H9 (cell line): ENCODE results near the gene CDAN1. TPM values are rescaled to one million over a fixed set of nuclear protein-coding genes. Genes with fewer than 3 reads are reported as not detected.

ENCODE experiments used
- DNase-seq: peaks from one replicate; pipeline ENCODE4 v3.0.0-alpha.2; 2017
- H2AFZ ChIP-seq: one replicate; pipeline ENCODE4 v1.6.1; 2013; ENCODE audit warnings: mild to moderate bottlenecking, low read length, control low read depth, moderate library complexity
- H2AK5ac ChIP-seq: 2 replicates; pipeline ENCODE4 v1.6.1; 2013; ENCODE audit warnings: low read length, control low read depth, mixed read lengths; ENCODE audit not compliant: insufficient read length
- H2BK120ac ChIP-seq: one replicate; pipeline ENCODE4 v1.6.1; 2013; ENCODE audit warnings: low read depth, mild to moderate bottlenecking, low read length, control low read depth, inconsistent platforms; ENCODE audit not compliant: poor library complexity, severe bottlenecking
- H2BK12ac ChIP-seq: 2 replicates; pipeline ENCODE4 v1.6.1; 2013; ENCODE audit warnings: low read length, control low read depth, mixed read lengths, low read depth; ENCODE audit not compliant: insufficient read length
- H2BK15ac ChIP-seq: 2 replicates; pipeline ENCODE4 v1.6.1; 2013; ENCODE audit warnings: low read depth, low read length, control low read depth
- H2BK20ac ChIP-seq: one replicate; pipeline ENCODE4 v1.6.1; 2013; ENCODE audit warnings: low read depth, mild to moderate bottlenecking, low read length, control low read depth, inconsistent platforms; ENCODE audit not compliant: poor library complexity, severe bottlenecking
- H2BK5ac ChIP-seq: 2 replicates; pipeline ENCODE4 v1.6.1; 2013; ENCODE audit warnings: low read length, control low read depth, mixed read lengths; ENCODE audit not compliant: insufficient read length
- H3K14ac ChIP-seq: 2 replicates; pipeline ENCODE4 v1.6.1; 2013; ENCODE audit warnings: low read length, control low read depth; ENCODE audit not compliant: insufficient read depth
- H3K18ac ChIP-seq: 2 replicates; pipeline ENCODE4 v1.6.1; 2013; ENCODE audit warnings: low read depth, mild to moderate bottlenecking, mixed read lengths, low read length, control low read depth; ENCODE audit not compliant: insufficient read length
- H3K23ac ChIP-seq: 2 replicates; pipeline ENCODE4 v1.6.1; 2013; ENCODE audit warnings: low read length, control low read depth, mixed read lengths, low read depth; ENCODE audit not compliant: insufficient read length
- H3K23me2 ChIP-seq: 2 replicates; pipeline ENCODE4 v1.6.1; 2013; ENCODE audit warnings: low read depth, mild to moderate bottlenecking, mixed read lengths, low read length, control low read depth; ENCODE audit not compliant: insufficient read length, poor library complexity, severe bottlenecking
- H3K27ac ChIP-seq: 2 replicates; pipeline ENCODE4 v1.5.1; 2013; ENCODE audit warnings: low read length, control low read depth, mixed read lengths, low read depth; ENCODE audit not compliant: insufficient read length
- H3K27me3 ChIP-seq: 2 replicates; pipeline ENCODE4 v1.6.1; 2013; ENCODE audit warnings: low read length, control low read depth, inconsistent platforms; ENCODE audit not compliant: insufficient read depth
- H3K4ac ChIP-seq: 2 replicates; pipeline ENCODE4 v1.6.1; 2013; ENCODE audit warnings: low read depth, mild to moderate bottlenecking, control low read depth, inconsistent platforms, low read length, moderate library complexity
- H3K4me1 ChIP-seq: 2 replicates; pipeline ENCODE4 v1.6.1; 2013; ENCODE audit warnings: low read length, control low read depth, inconsistent platforms; ENCODE audit not compliant: insufficient read depth
- H3K4me2 ChIP-seq: 2 replicates; pipeline ENCODE4 v1.6.1; 2013; ENCODE audit warnings: low read length, control low read depth, mixed read lengths; ENCODE audit not compliant: insufficient read length, insufficient read depth
- H3K56ac ChIP-seq: 2 replicates; pipeline ENCODE4 v1.6.1; 2013; ENCODE audit warnings: low read depth, mild to moderate bottlenecking, mixed read lengths, low read length, control low read depth; ENCODE audit not compliant: insufficient read length
- H3K79me1 ChIP-seq: 2 replicates; pipeline ENCODE4 v1.6.1; 2013; ENCODE audit warnings: low read depth, mild to moderate bottlenecking, moderate library complexity, low read length, control low read depth, inconsistent platforms; ENCODE audit not compliant: insufficient read depth, poor library complexity, severe bottlenecking
- H3K79me2 ChIP-seq: 2 replicates; pipeline ENCODE4 v1.6.1; 2013; ENCODE audit warnings: low read length, control low read depth, inconsistent platforms; ENCODE audit not compliant: insufficient read depth
- H3K9ac ChIP-seq: 2 replicates; pipeline ENCODE4 v1.6.1; 2013; ENCODE audit warnings: low read length, control low read depth, mixed read lengths; ENCODE audit not compliant: insufficient read length; ENCODE audit errors: extremely low read depth
- H3K9me3 ChIP-seq: one replicate; pipeline ENCODE4 v1.6.1; 2013; ENCODE audit warnings: low read depth, low read length, inconsistent platforms; ENCODE audit not compliant: control insufficient read depth
- H3T11ph ChIP-seq: one replicate; pipeline ENCODE4 v1.6.1; 2013; ENCODE audit warnings: mild to moderate bottlenecking, low read length, control low read depth, inconsistent platforms
- H4K20me1 ChIP-seq: one replicate; pipeline ENCODE4 v1.6.1; 2013; ENCODE audit not compliant: control insufficient read depth, insufficient read length, insufficient read depth
- H4K5ac ChIP-seq: 2 replicates; pipeline ENCODE4 v1.6.1; 2013; ENCODE audit warnings: low read depth, mild to moderate bottlenecking, mixed read lengths, low read length, control low read depth; ENCODE audit not compliant: insufficient read length
- H4K8ac ChIP-seq: replicated peaks from 2 replicates; pipeline ENCODE4 v1.6.1; 2013; ENCODE audit warnings: low read length, control low read depth, mixed read lengths, low read depth; ENCODE audit not compliant: insufficient read length
- H4K91ac ChIP-seq: 2 replicates; pipeline ENCODE4 v1.6.1; 2013; ENCODE audit warnings: low read depth, mild to moderate bottlenecking, moderate library complexity, mixed read lengths, low read length, control low read depth; ENCODE audit not compliant: insufficient read length
- H3K27ac Mint-ChIP-seq, 3 experiments: 2 replicates in 2 of 3; 3 replicates in 1 of 3; pipeline ENCODE4 v1.8.0; 2020 to 2021; ENCODE audit warnings: mixed read lengths in 3 of 3, mild to moderate bottlenecking in 1 of 3, moderate library complexity in 1 of 3
- H3K27me3 Mint-ChIP-seq: 2 replicates; pipeline ENCODE4 v1.8.0; 2021; ENCODE audit warnings: low read depth, mild to moderate bottlenecking, moderate library complexity, mixed read lengths
- H3K36me3 Mint-ChIP-seq, 3 experiments: 2 replicates in 2 of 3; 3 replicates in 1 of 3; pipeline ENCODE4 v1.8.0; 2020 to 2021; ENCODE audit warnings: low read depth in 3 of 3, mixed read lengths in 3 of 3; ENCODE audit not compliant: insufficient read depth in 1 of 3
- H3K4me1 Mint-ChIP-seq, 2 experiments: 2 replicates each; pipeline ENCODE4 v1.8.0; 2020; ENCODE audit warnings: mixed read lengths in 2 of 2
- H3K4me3 Mint-ChIP-seq, 2 experiments: 2 replicates in 1 of 2; 3 replicates in 1 of 2; pipeline ENCODE4 v1.8.0; 2020 to 2021; ENCODE audit warnings: mild to moderate bottlenecking in 2 of 2, mixed read lengths in 2 of 2, moderate library complexity in 1 of 2
- H3K9me3 Mint-ChIP-seq, 2 experiments: 2 replicates in 1 of 2; 3 replicates in 1 of 2; pipeline ENCODE4 v1.8.0; 2020; ENCODE audit warnings: mild to moderate bottlenecking in 2 of 2, mixed read lengths in 2 of 2, moderate library complexity in 1 of 2
- CTCF ChIP-seq: fragments of 200-600 bp; sonication (generic); conservative IDR thresholded peaks from 3 replicates; pipeline ENCODE4 v1.8.0; 2021; ENCODE audit warnings: antibody characterized with exemption, mild to moderate bottlenecking
- WGBS: extraction: QIAGEN DNeasy Blood & Tissue Kit; methylation state at CpG from one replicate; pipeline ENCODE4 v1.1.7; 2013; ENCODE audit warnings: missing lambda C conversion rate, low lambda C conversion rate, mixed read lengths; ENCODE audit not compliant: insufficient read length; ENCODE audit errors: extremely low coverage; 5-methylcytosine and 5-hydroxymethylcytosine counted together
- total RNA-seq: library from RNA; stranded (reverse); gene quantifications from 2 replicates; pipeline ENCODE4 v1.2.1, GENCODE V29; 2021

The CDAN1 gene
- total RNA-seq, 1 experiment from 2014 or later = 20.4 TPM

- no peak overlapping the region for H2BK12ac ChIP-seq
- no peak overlapping the region for H3T11ph ChIP-seq
- no CpG with 5 or more reads among the region's 12 CpGs for WGBS
- H3K23me2 ChIP-seq = no peaks in the 10 kb centered on the region
- H3K4me2 ChIP-seq = no peak overlapping the region
- no peaks in the 10 kb centered on the region for H3K9me3 ChIP-seq
- Mint-ChIP-seq H3K4me1 (peaks cover 4 to 16% of the 10 kb centered on the region in 2 experiments; a peak in 2 of 4 replicates), H3K4me3 (no peak overlapping the region), H3K27ac (peak overlapping the region in 1 of 3 experiments; percentile 81; a peak in 2 of 7 replicates), H3K36me3 (peaks cover 25 to 73% (median 65%) of the 10 kb centered on the region in 3 experiments), H3K27me3 (no peaks in the 10 kb centered on the region), H3K9me3 (no peaks in the 10 kb centered on the region)
- no peak overlapping the region for H3K56ac ChIP-seq
- no peaks in the 10 kb centered on the region for H3K27me3 ChIP-seq
- H3K27ac ChIP-seq = no peak overlapping the region
- H3K79me2 ChIP-seq = no peaks in the 10 kb centered on the region
- H3K9ac ChIP-seq = no peak overlapping the region
- no peaks in the 10 kb centered on the region for H3K79me1 ChIP-seq
- no peak overlapping the region for H2BK5ac ChIP-seq
- no peak overlapping the region for H3K23ac ChIP-seq
- no peak overlapping the region for H3K14ac ChIP-seq
- DNase-seq = no peak
- no peaks in the 10 kb centered on the region for H3K4me1 ChIP-seq
- no peak overlapping the region for H4K91ac ChIP-seq
- H2AFZ ChIP-seq = no peak overlapping the region
- no peak overlapping the region for H2AK5ac ChIP-seq
- no peak overlapping the region for H2BK15ac ChIP-seq
- H3K18ac ChIP-seq = no peak overlapping the region
- no peak overlapping the region for H2BK120ac ChIP-seq
- no peak for TF ChIP-seq CTCF
- H3K4ac ChIP-seq = no peak overlapping the region
- no peak overlapping the region for H4K5ac ChIP-seq
- no peak overlapping the region for H4K8ac ChIP-seq
- no peak overlapping the region for H2BK20ac ChIP-seq
- H4K20me1 ChIP-seq = no peaks in the 10 kb centered on the region
Measured at GRCh38 chr15:42725331-42725903, 11.5 kb downstream of the CDAN1 start.
